ENCODE results near the gene ARHGAP19. TPM values are rescaled to one million over a fixed set of nuclear protein-coding genes. Genes with fewer than 3 reads are reported as not detected.

The ARHGAP19 gene
- polyA plus RNA-seq, 3 donors = 8.3 to 10.6 (median 10.2) TPM

- Mint-ChIP-seq H3K27me3 (ENCODE audit: low read depth in 3 of 3) (peaks cover 0 to 2% (median 0%) of the 10 kb centered on the region in 3 donors), H3K36me3 (peaks cover 25 to 34% of the 10 kb centered on the region in 2 donors), H3K9me3 (peaks cover 0 to 3% (median 2%) of the 10 kb centered on the region in 7 donors), H3K4me1 (peaks cover 60% of the 10 kb centered on the region), H3K27ac (peak overlapping the region; percentile 81 to 91 (median 87)), H3K4me3 (peak overlapping the region; percentile 62 to 70)
- Histone ChIP-seq H2AFZ (ENCODE audit: insufficient read depth, low read depth, low read length, poor library complexity, severe bottlenecking) (peak overlapping the region; percentile 80), H3K9ac (ENCODE audit: insufficient read depth, low read length, poor library complexity, severe bottlenecking) (peak overlapping the region; percentile 87), H3K36me3 (replicated peaks in 1 of 2; ENCODE audit: control insufficient read depth in 1 of 2, insufficient read depth in 2 of 2, low read length in 2 of 2) (peaks cover under 1 to 21% of the 10 kb centered on the region in 2 donors), H4K20me1 (ENCODE audit: insufficient read depth, low read length) (peaks cover 37% of the 10 kb centered on the region), H3K27me3 (ENCODE audit: control insufficient read depth in 2 of 2, insufficient read depth in 2 of 2, low read length in 2 of 2) (no peaks in the 10 kb centered on the region), H3K9me3 (replicated peaks in 1 of 2; ENCODE audit: control insufficient read depth in 1 of 2, insufficient read depth in 1 of 2, low read length in 2 of 2) (no peaks in the 10 kb centered on the region), H3K27ac (ENCODE audit: low read depth in 1 of 2, low read length in 2 of 2) (peak overlapping the region; percentile 85 to 91), H3K4me3 (replicated peaks in 1 of 3; ENCODE audit: low read depth in 2 of 3, low read length in 3 of 3) (peak overlapping the region; percentile 64 to 99 (median 90)), H3K79me2 (ENCODE audit: insufficient read depth, low read length) (peaks cover 47% of the 10 kb centered on the region), H3K4me1 (ENCODE audit: control insufficient read depth in 1 of 2, insufficient read depth in 2 of 2, low read length in 2 of 2) (peaks cover 40 to 59% of the 10 kb centered on the region in 2 donors), H3K4me2 (replicated peaks; ENCODE audit: extremely low read depth, low read length, poor library complexity, severe bottlenecking) (peak overlapping the region; percentile 82)
- TF ChIP-seq CTCF (IDR thresholded peaks at IDR 0.05) = no peak
- intact Hi-C loops (cut with micrococcal nuclease) = loop anchor here (2.0 to 10.0 kb wide), 2 partner anchors 14 to 160 kb away; partner anchors contain the start of genes MMS19 (in 1 of the 2) and UBTD1 (in 1 of the 2)
- no peak for DNase-seq
- whole genome bisulfite sequencing (ENCODE audit: insufficient coverage) = 12% methylated on average over 18 of the region's 25 CpGs
These were observed 42.8 kb upstream of the ARHGAP19 start for GRCh38 chr10:97335188-97335619.

GRCh38 chr10:97334370-97335175 lies 42.1 kb upstream of the ARHGAP19 start, which contains the start of gene FRAT2:
FRAT2 (minus strand) TSS chr10:97334729; CDS start chr10:97334572, 157 bp downstream.
- Mint-ChIP-seq H3K4me1 (peaks cover 67% of the 10 kb centered on the region), H3K36me3 (peaks cover 29 to 41% of the 10 kb centered on the region in 2 donors), H3K9me3 (peaks cover 0 to 5% (median 2%) of the 10 kb centered on the region in 7 donors), H3K27ac (peak within 1 kb of the TSS; percentile 95 to 99 (median 97)), H3K27me3 (ENCODE audit: low read depth in 3 of 3) (peaks cover 0 to 2% (median 0%) of the 10 kb centered on the region in 3 donors), H3K4me3 (peak within 1 kb of the TSS; percentile 98 to 99)
- TF ChIP-seq CTCF (IDR thresholded peaks at IDR 0.05) = no peak
- peak within 1 kb of the TSS; percentile 87 for H3K9ac ChIP-seq (ENCODE audit: insufficient read depth, low read length, poor library complexity, severe bottlenecking)
- DNase-seq = peak; percentile 81 to 92 (median 90)
- peaks cover 46 to 65% of the 10 kb centered on the region in 2 donors for H3K4me1 ChIP-seq (ENCODE audit: control insufficient read depth in 1 of 2, insufficient read depth in 2 of 2, low read length in 2 of 2)
- no peaks in the 10 kb centered on the region for H3K9me3 ChIP-seq (replicated peaks in 1 of 2; ENCODE audit: control insufficient read depth in 1 of 2, insufficient read depth in 1 of 2, low read length in 2 of 2)
- peak within 1 kb of the TSS; percentile 82 for H3K4me2 ChIP-seq (replicated peaks; ENCODE audit: extremely low read depth, low read length, poor library complexity, severe bottlenecking)
- H3K4me3 ChIP-seq (replicated peaks in 1 of 3; ENCODE audit: low read depth in 2 of 3, low read length in 3 of 3) = peak within 1 kb of the TSS; percentile 87 to 99 (median 90)
- H2AFZ ChIP-seq (ENCODE audit: insufficient read depth, low read depth, low read length, poor library complexity, severe bottlenecking) = peak within 1 kb of the TSS; percentile 80
- no peaks in the 10 kb centered on the region for H3K27me3 ChIP-seq (ENCODE audit: control insufficient read depth in 2 of 2, insufficient read depth in 2 of 2, low read length in 2 of 2)
- H3K79me2 ChIP-seq (ENCODE audit: insufficient read depth, low read length) = peaks cover 53% of the 10 kb centered on the region
- peak within 1 kb of the TSS; percentile 85 to 92 for H3K27ac ChIP-seq (ENCODE audit: low read depth in 1 of 2, low read length in 2 of 2)
- peaks cover 44% of the 10 kb centered on the region for H4K20me1 ChIP-seq (ENCODE audit: insufficient read depth, low read length)
- under 1% methylated on average over 77 of the region's 103 CpGs for WGBS (ENCODE audit: insufficient coverage)
- intact Hi-C loops (cut with micrococcal nuclease) = loop anchor here (2.0 to 10.0 kb wide), 6 partner anchors 14 to 160 kb away; partner anchors contain the start of genes ARHGAP19 (in 1 of the 2), MMS19 (in 1 of the 2), PGAM1 (in 1 of the 2) and UBTD1 (in 1 of the 2)
- H3K36me3 ChIP-seq (replicated peaks in 1 of 2; ENCODE audit: control insufficient read depth in 1 of 2, insufficient read depth in 2 of 2, low read length in 2 of 2) = peaks cover 3 to 26% of the 10 kb centered on the region in 2 donors
